Trophoblast cell (in vitro differentiated cells and primary cell): ENCODE data around the gene RGR.

ENCODE experiments used
- DNase-seq, 2 donors: peaks; one replicate each; pipeline ENCODE4 v3.0.0-alpha.2; 2016
- H2AFZ ChIP-seq: 2 replicates; pipeline ENCODE4 v1.6.1; 2013; ENCODE audit warnings: low read length, moderate library complexity, mild to moderate bottlenecking; ENCODE audit not compliant: insufficient read depth, poor library complexity
- H2AK5ac ChIP-seq: 2 replicates; pipeline ENCODE4 v1.6.1; 2013; ENCODE audit warnings: mild to moderate bottlenecking, low read length
- H2BK120ac ChIP-seq: 2 replicates; pipeline ENCODE4 v1.6.1; 2013; ENCODE audit warnings: low read length, mild to moderate bottlenecking, moderate library complexity; ENCODE audit not compliant: insufficient read depth, poor library complexity
- H2BK12ac ChIP-seq: 2 replicates; pipeline ENCODE4 v1.6.1; 2013; ENCODE audit warnings: mild to moderate bottlenecking, low read length, moderate library complexity
- H2BK5ac ChIP-seq: 2 replicates; pipeline ENCODE4 v1.6.1; 2013; ENCODE audit warnings: low read length, low read depth, moderate library complexity, mild to moderate bottlenecking; ENCODE audit not compliant: poor library complexity
- H3K14ac ChIP-seq: 2 replicates; pipeline ENCODE4 v1.6.1; 2013; ENCODE audit warnings: mild to moderate bottlenecking, low read length
- H3K18ac ChIP-seq: 2 replicates; pipeline ENCODE4 v1.6.1; 2013; ENCODE audit warnings: mild to moderate bottlenecking, low read length
- H3K23ac ChIP-seq: 2 replicates; pipeline ENCODE4 v1.6.1; 2013; ENCODE audit warnings: low read length
- H3K27ac ChIP-seq: 2 replicates; pipeline ENCODE4 v1.5.1; 2013; ENCODE audit warnings: low read depth, mild to moderate bottlenecking, inconsistent platforms, low read length, moderate library complexity
- H3K27me3 ChIP-seq: 2 replicates; pipeline ENCODE4 v1.6.1; 2013; ENCODE audit warnings: inconsistent platforms, mild to moderate bottlenecking, low read length, moderate library complexity; ENCODE audit not compliant: insufficient read depth
- H3K36me3 ChIP-seq, 2 experiments: 1 replicate in 1 of 2; 2 replicates in 1 of 2; pipeline ENCODE4 v1.6.1; 2013; ENCODE audit warnings: low read length in 2 of 2, mild to moderate bottlenecking in 2 of 2, moderate library complexity in 1 of 2; ENCODE audit not compliant: insufficient read depth in 2 of 2, control insufficient read depth in 1 of 2
- H3K4ac ChIP-seq: 2 replicates; pipeline ENCODE4 v1.6.1; 2013; ENCODE audit warnings: low read depth, mild to moderate bottlenecking, low read length, moderate library complexity
- H3K4me1 ChIP-seq, 2 experiments: 1 replicate in 1 of 2; 2 replicates in 1 of 2; pipeline ENCODE4 v1.6.1; 2013; ENCODE audit warnings: low read length in 2 of 2, mild to moderate bottlenecking in 2 of 2, moderate library complexity in 1 of 2; ENCODE audit not compliant: insufficient read depth in 2 of 2, control insufficient read depth in 1 of 2
- H3K4me2 ChIP-seq: 2 replicates; pipeline ENCODE4 v1.6.1; 2013; ENCODE audit warnings: inconsistent platforms, mild to moderate bottlenecking, low read length, moderate library complexity
- H3K4me3 ChIP-seq: 2 replicates; pipeline ENCODE4 v1.5.1; 2013; ENCODE audit warnings: mild to moderate bottlenecking, low read depth, low read length, inconsistent platforms
- H3K79me1 ChIP-seq: one replicate; pipeline ENCODE4 v1.6.1; 2013; ENCODE audit warnings: low read length
- H3K79me2 ChIP-seq: 2 replicates; pipeline ENCODE4 v1.6.1; 2013; ENCODE audit warnings: low read length, mild to moderate bottlenecking; ENCODE audit not compliant: control insufficient read depth, insufficient read depth, poor library complexity
- H3K9ac ChIP-seq: 2 replicates; pipeline ENCODE4 v1.6.1; 2013; ENCODE audit warnings: mild to moderate bottlenecking, low read length
- H3K9me3 ChIP-seq: 2 replicates; pipeline ENCODE4 v1.6.1; 2013; ENCODE audit warnings: low read depth, mild to moderate bottlenecking, control low read depth, inconsistent platforms, low read length; ENCODE audit not compliant: insufficient read depth
- H4K12ac ChIP-seq: 2 replicates; pipeline ENCODE4 v1.6.1; 2013; ENCODE audit warnings: low read depth, mild to moderate bottlenecking, low read length, moderate library complexity
- H4K8ac ChIP-seq: 2 replicates; pipeline ENCODE4 v1.6.1; 2013; ENCODE audit warnings: low read depth, mild to moderate bottlenecking, low read length, moderate library complexity
- H4K91ac ChIP-seq: one replicate; pipeline ENCODE4 v1.6.1; 2013; ENCODE audit warnings: low read depth, mild to moderate bottlenecking, low read length, moderate library complexity
- WGBS: extraction: QIAGEN DNeasy Blood & Tissue Kit; methylation state at CpG from one replicate; pipeline ENCODE4 v1.1.7; 2013; ENCODE audit warnings: missing lambda C conversion rate; ENCODE audit not compliant: insufficient read length, insufficient coverage; ENCODE audit errors: extremely low coverage; 5-methylcytosine and 5-hydroxymethylcytosine counted together

The RGR gene

GRCh38 chr10:84213076-84213475 lies 31.8 kb upstream of the RGR start:
- Histone ChIP-seq H3K14ac (no peak overlapping the region), H4K12ac (no peak overlapping the region), H3K79me1 (no peaks in the 10 kb centered on the region), H2BK12ac (no peak overlapping the region), H4K8ac (no peak overlapping the region), H3K27ac (no peak overlapping the region), H2AK5ac (no peak overlapping the region), H2BK120ac (no peak overlapping the region), H3K4me2 (no peak overlapping the region), H3K4me1 (no peaks in the 10 kb centered on the region), H3K79me2 (no peaks in the 10 kb centered on the region), H3K9me3 (peaks cover 2% of the 10 kb centered on the region), H4K91ac (no peak overlapping the region), H3K18ac (no peak overlapping the region), H2BK5ac (no peak overlapping the region), H2AFZ (no peak overlapping the region), H3K23ac (peak overlapping the region; percentile 17), H3K36me3 (no peaks in the 10 kb centered on the region), H3K9ac (no peak overlapping the region), H3K27me3 (no peaks in the 10 kb centered on the region), H3K4ac (no peak overlapping the region), H3K4me3 (no peak overlapping the region)
- no CpG with 5 or more reads among the region's 11 CpGs for WGBS
- no peak for DNase-seq

DNA sequence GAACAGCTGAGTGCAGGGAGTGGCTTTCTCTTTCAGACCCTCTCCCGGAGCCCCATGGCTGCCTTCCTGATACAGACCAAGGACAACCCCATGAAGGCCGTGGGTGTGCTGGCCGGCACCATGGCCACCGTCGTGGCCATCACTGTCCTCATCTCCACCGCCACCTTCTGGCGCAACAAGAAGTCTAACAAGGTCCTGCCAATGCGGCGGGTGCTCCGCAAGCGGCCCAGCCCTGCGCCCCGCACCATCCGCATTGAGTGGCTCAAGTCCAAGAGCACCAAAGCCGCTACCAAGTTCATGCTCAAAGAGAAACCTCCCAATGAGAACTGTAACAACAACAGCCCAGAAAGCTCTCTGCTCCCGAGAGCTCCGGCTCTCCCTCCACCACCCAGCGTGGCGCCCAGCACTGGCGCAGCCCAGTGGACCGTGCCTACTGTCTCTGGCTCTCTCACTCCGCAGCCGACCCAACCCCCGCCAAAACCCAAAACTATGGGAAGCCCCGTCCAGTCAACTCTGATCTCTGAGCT lies 30.7 kb upstream of the RGR start:
- Histone ChIP-seq H3K27ac (no peak overlapping the region), H3K4me3 (no peak overlapping the region), H2AFZ (no peak overlapping the region), H3K4me1 (no peaks in the 10 kb centered on the region), H2BK120ac (no peak overlapping the region), H2BK5ac (no peak overlapping the region), H4K91ac (no peak overlapping the region), H4K12ac (no peak overlapping the region), H3K18ac (no peak overlapping the region), H3K4ac (no peak overlapping the region), H3K23ac (no peak overlapping the region), H4K8ac (no peak overlapping the region), H3K9me3 (peaks cover 2% of the 10 kb centered on the region), H2AK5ac (no peak overlapping the region), H2BK12ac (no peak overlapping the region), H3K9ac (no peak overlapping the region), H3K14ac (no peak overlapping the region), H3K79me1 (no peaks in the 10 kb centered on the region), H3K79me2 (no peaks in the 10 kb centered on the region), H3K27me3 (no peaks in the 10 kb centered on the region), H3K4me2 (no peak overlapping the region), H3K36me3 (no peaks in the 10 kb centered on the region)
- WGBS = no CpG with 5 or more reads among the region's 25 CpGs
- DNase-seq = peak in 1 of 2 donors; percentile 6

GRCh38 chr10:84214612-84215235 lies 30.1 kb upstream of the RGR start:
- Histone ChIP-seq H4K8ac (no peak overlapping the region), H3K36me3 (no peaks in the 10 kb centered on the region), H4K91ac (no peak overlapping the region), H3K18ac (no peak overlapping the region), H4K12ac (no peak overlapping the region), H3K9me3 (peaks cover 2% of the 10 kb centered on the region), H2AFZ (no peak overlapping the region), H3K4me3 (no peak overlapping the region), H3K9ac (no peak overlapping the region), H3K79me2 (no peaks in the 10 kb centered on the region), H3K27ac (no peak overlapping the region), H3K23ac (no peak overlapping the region), H2BK120ac (no peak overlapping the region), H3K4ac (no peak overlapping the region), H2AK5ac (no peak overlapping the region), H3K79me1 (no peaks in the 10 kb centered on the region), H3K4me1 (no peaks in the 10 kb centered on the region), H3K4me2 (no peak overlapping the region), H2BK12ac (no peak overlapping the region), H3K14ac (no peak overlapping the region), H3K27me3 (no peaks in the 10 kb centered on the region), H2BK5ac (no peak overlapping the region)
- peak in 1 of 2 donors; percentile 49 for DNase-seq
- WGBS = no CpG with 5 or more reads among the region's 12 CpGs

DNA sequence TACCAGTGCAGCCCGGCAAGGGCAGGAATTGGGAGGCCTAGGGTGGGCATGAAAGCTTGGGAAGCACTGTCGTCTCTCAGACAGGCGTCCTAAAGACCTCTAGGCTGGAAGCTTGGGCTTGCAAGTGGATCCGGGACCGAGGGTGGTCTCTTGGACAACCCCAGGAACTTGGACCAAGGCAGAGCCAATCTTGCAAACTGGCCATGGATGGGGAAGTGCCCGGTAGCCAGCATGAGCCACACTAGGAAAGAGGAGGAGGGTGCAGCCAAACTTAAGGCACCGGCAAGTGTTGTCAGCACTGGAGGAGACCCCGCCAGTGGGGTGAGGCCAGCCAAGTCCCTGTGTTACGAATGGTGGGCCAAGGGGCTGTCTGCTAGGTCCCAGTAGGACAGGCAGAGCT lies 28.0 kb upstream of the RGR start:
- Histone ChIP-seq H3K27ac (no peak overlapping the region), H3K9ac (no peak overlapping the region), H3K23ac (no peak overlapping the region), H2AFZ (no peak overlapping the region), H2BK12ac (no peak overlapping the region), H3K4me3 (no peak overlapping the region), H2BK5ac (no peak overlapping the region), H3K4me2 (no peak overlapping the region), H3K18ac (no peak overlapping the region), H3K9me3 (peaks cover 4% of the 10 kb centered on the region), H3K79me2 (no peaks in the 10 kb centered on the region), H3K27me3 (no peaks in the 10 kb centered on the region), H3K4me1 (no peaks in the 10 kb centered on the region), H2AK5ac (no peak overlapping the region), H2BK120ac (no peak overlapping the region), H3K14ac (no peak overlapping the region), H3K36me3 (no peaks in the 10 kb centered on the region), H4K8ac (no peak overlapping the region), H4K12ac (no peak overlapping the region), H4K91ac (no peak overlapping the region), H3K4ac (no peak overlapping the region), H3K79me1 (no peaks in the 10 kb centered on the region)
- WGBS = no CpG with 5 or more reads among the region's 9 CpGs
- no peak for DNase-seq
